AML-193 (cell line): ENCODE results near the gene CC2D2B.
A peak's percentile ranks its signal among the peaks of the same experiment; 100 is the strongest.
"Not testable (repeated sequence)": the region's sequence is repeated elsewhere in the genome, so short reads cannot be mapped to it uniquely, and the experiment has no call there.

Source experiments
- DNase-seq, 2 experiments: peaks; one replicate each; lab custom pipeline; 2025; lab: John Stamatoyannopoulos, UW

Gene CC2D2B

DNA sequence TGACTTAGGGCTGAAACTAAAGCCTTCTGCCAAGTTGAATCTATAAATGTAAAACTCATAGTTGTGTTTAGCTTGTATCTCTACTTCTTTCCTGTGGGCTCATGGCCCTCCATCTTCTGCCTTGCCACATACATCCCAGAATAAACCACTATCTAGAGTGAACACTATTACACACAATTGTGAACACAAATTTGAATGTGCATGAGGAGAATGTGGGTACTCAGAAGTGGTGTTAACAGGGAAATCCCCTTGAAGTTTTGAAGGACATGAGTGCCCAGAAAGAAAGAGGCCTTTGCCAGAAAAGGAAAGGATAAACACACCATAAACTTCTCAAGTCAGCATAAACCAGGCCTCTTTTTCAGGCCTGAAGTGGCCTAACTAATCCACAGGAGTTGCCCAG lies 115.4 kb downstream of the CC2D2B start:
- DNase-seq: no peak

DNA sequence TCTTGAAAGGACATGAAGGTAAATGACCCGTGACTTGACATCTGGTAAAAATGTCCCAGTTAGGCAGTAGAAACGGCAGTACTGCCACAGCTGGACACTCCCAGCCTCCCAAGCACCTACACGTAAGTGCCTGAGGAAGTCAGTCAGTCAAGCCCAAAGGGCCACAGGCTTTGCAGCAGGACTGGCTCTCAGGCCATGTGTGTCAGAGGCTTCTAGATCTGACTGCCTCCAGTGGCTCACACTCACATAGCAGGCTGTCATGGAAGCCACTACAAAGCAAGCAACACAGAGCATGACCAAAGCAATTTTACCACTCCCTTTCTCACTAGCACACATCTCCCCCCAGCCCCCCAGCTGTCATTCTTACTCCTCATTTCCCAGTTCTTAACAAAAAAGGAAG lies 117.8 kb downstream of the CC2D2B start:
- DNase-seq: peak; percentile 25

DNA sequence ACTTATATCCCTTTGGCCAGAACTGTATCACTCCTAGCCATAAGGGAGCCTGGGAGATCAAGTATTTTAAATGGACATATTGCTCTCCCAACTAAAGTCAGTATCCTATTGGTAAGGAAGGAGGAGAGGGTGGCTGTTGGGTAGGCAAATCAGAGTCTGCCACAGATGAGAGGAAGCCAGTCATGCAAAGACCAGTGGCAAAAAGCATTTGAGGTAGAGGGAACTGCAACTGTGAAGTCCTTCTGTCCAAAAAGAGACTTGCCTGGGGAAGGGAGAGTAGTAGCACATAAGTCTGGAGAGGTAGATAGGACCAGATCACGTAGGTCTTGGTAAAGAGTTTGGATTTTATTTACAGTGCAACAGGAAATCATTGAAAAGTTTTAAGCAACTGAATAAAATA lies 126.8 kb downstream of the CC2D2B start:
- no peak for DNase-seq

DNA sequence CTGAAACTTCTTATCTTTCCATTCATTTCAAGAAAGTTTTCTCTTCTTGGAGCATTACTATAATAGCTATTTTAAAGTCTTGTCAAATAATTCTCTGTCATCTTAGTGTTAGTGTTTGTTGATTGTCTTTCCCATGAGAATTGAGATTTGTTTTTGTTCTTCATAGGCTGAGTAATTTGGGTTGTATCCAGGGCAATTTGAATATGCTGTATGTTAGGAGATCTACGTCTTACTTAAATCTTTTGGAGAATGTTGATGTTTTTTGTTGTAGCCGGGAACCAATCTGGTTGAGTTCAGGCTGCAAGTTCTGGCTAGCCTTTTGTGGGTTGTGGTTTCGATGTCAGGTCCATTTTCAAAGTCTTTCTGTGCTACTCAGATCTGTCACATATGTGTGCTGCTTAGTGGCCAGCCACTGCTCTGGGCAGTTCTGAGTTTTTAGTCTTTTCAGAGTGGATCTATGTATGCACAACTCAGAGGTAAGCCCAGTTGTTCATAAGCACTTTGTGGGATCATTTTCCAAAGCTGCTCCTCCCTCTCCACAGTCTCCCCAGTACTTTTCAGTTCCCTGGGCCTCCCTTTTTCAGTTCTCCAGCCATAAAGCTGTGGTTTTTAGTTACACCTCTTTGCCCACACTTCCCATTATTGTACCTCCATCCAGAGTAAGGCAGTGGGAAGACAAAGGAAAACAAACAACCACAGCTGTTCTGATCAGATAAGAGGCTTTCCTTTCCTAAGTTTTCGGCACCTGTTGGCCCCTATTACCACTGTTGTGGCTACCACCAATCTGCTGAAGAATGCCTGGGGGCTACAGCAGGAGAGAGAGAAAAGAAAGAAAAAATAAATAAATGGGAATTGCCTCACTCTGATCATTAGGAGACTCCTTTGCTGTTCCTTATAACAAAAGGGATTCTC lies 131.0 kb downstream of the CC2D2B start:
- DNase-seq: no peak

DNA sequence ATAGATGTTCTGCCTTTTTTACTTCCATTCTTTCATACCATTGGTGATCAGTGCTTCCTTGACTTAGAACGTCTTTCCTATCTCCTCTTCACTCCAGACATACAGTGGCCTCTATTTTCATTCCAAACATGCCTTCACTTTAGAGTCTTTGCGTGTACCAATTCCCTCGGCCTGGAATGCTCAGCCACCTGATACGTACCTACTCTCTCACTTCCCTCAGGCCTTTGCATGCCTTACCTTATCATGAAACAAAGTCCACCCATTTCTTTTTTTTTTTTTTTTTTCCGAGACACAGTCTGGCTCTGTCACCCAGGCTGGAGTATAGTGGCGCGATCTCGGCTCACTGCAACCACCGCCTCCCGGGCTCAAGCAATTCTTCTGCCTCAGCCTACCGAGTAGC lies 133.4 kb downstream of the CC2D2B start:
- DNase-seq: no peak

DNA sequence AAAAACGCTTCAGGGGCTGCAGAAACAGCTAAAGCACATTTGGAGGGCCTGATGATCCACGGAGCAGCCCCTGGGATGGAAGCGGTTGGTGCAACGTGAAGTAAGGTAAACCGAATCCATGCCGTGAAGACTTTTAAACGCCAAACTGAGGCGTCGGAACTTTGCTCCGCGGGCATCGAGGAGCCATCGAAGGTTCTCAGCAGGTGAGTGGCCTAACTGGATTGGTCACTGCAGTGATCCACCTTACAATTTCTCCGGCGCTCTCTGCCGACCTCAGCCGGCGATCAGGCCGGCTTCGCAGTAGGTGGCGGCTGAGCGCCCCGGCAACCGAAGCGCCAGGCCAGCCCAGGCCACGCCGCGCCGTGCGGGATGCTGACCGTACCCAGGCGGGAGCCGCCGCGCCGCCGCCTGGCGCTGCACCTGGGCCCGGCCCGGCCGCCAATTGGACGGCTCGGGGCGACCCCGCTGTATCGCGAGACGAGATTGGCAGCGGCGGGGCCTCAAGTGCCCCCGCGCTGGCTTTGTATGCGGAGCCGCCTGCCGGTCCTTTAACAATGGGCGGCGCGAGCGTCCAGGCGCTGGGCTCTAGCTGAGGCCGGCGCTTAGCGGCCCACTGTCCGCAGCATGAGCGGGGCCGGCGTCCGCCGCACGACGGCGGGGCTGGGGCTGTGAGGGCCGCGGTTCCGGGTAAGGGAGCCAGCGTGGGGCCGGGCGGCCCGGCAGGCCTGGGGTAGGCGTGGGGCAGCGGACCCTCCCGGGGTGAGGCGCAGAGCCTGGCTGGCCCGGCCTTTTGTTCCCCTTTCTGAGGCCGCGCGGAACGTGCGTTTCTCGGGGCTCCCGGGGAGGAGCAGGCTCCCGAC lies 135.5 kb downstream of the CC2D2B start, which contains the start of gene CCNJ:
TSS of gene CCNJ (plus strand) at position 551 of the 860 bp plus-strand sequence. CDS start 811 bp downstream, outside the sequence.
- DNase-seq: peak; percentile 76

DNA sequence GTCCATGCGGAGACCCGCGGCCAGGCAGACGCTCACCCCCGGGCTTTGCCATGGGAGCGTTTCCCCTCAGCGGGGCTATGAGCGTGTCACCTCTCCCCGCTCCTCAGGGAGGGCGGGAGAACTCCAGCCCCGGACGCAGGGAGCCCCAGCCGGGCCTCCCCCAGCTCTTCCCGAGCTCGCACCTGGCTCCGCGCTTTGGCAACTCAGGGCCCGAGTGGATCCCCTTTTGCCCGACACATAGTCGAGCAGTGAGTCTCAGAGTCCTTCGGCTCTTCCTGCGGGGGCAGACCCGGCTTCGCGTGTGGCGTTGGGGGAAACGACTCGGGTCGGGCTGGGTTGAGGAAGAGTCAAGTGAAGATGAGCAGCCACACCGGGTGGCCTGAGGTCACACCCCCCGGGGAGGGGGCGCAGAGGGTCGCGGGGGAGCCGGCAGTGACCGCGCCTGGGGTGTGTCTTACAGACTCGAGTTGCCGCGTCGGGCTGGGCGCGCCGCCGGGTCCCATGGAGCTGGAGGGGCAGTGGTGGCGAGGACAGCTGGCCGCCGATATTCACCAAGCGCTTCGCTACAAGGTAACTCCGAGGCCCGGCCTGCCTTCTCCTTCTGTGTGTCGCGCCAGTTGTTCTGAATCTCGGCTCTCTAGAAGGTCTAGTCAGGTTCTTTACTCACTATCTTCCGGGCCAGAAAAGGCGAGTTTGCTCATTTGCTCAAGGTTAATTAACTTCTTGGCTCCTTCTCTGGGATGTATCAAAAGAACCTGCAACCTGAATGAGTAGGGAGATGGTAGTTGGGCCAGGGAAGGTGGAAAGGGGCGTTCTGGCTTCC lies 136.3 kb downstream of the CC2D2B start:
- peak in 1 of 2 experiments; percentile 27 for DNase-seq

DNA sequence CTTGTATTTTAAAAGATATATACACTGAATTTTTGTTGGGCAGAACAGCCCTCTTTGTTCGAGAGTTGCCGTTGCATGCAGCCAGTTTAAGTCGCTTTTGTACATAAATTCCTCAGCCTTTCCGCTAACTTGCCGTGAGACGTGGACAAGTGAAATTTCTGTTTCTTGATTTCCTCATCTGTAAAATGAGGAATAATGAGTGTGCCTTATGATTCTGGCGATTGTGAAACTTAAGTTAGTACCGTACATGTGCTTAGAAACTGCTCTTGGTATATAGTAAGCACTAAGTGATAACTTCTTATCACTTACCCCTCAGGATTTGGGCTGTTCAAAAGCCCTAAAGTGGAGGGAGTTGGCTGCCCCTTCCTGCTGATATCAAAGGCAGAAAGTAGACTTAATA lies 137.0 kb downstream of the CC2D2B start:
- peak; percentile 70 to 80 for DNase-seq

DNA sequence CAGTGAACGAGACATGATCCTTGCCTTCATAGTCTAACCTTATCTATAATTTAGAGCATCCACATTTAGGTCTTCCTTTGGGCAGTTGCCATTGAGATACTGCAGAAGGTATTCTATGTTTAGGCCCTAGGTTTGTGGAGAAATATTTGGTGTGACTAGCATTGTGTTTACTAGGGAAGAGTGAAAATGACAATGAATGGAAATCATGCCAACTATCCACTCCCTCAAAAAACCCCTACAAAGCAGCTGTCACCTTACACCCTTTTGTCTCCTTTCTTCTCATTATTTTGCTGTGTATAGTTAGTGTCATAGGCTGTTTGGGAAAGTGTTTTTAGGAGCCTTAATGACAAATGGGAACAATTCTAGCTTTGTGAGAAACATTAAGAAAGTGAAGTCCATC lies 138.8 kb downstream of the CC2D2B start:
- DNase-seq: no peak

DNA sequence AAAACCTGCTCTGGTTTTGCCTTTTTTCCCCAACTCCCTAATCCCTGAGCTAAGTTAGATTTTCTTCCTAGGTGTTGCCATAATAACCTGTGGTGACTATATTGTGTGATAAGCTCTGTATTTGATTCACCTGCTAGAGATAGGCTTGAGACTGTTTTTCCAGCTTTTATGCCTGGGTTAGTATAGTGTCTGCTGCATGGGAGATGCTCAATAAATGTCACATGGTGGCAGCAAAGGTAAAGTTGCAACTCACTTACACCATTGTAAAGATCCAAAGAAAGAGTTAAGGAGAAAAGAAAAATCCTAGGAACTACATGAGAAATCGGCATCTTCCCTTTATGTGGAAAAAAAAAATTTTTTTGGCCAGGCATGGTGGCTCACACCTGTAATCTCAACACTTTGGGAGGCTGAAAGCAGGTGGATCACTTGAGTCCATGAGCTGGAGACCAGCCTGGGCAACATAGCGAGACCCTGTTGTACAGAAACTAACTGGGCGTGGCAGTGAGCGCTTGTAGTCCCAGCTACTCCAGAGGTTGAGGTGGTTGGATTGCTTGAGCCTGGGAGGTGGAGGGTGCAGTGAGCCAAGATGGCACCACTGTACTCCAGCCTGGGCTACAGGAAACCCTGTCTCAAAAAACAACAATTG lies 139.4 kb downstream of the CC2D2B start:
- no peak for DNase-seq

DNA sequence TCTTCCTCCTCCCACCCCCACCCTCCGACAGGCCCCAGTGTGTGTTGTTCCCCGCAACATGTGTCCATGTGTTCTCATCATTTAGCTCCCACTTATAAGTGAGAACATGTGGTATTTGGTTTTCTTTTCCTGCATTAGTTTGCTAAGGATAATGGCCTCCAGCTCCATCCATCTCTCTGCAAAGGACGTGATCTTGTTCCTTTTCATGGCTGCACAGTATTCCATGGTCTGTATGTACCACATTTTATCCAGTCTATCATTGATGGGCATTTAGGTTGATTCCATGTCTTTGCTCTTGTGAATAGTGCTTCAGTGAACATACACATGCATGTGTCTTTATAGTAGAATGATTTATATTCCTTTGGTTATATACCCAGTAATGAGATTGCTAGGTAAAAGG lies 140.2 kb downstream of the CC2D2B start:
- not testable (repeated sequence) for DNase-seq

DNA sequence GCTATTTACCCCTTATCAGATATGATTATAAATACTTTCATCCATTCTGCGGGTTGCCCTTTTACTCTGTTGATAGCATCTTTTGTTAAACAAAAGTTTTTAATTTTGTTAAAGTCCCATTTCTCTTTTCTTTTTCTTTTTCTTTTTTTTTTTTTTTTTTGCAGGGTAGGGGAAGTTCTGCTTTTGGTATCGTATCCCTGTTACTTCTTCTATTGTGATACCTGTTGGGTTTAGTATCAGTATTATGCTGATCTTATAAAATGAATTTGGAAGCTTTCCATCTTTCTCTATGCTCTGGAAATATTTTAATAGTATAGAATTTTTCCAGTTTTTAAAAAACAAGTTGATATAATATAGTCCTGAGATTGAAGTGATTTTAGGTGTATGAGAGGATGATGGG lies 141.6 kb downstream of the CC2D2B start:
- DNase-seq: no peak

DNA sequence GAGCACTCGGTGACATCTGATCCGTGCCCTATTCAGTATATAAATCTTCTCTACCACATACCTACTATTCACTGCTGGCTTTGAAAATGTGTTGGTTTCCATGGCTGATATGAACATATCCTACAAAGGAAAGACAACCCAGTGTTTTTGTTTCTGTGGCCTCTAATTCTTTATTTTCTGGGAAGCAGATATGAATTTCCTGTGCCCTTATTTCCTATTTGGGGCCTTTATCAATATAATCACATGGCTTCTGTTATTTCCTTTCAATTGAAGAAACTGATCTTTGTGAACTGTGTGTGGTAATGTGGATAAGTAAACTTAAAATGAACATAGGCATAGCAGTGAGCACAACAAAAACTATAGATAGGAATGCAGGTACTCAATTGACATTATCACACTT lies 146.2 kb downstream of the CC2D2B start:
- DNase-seq: no peak

DNA sequence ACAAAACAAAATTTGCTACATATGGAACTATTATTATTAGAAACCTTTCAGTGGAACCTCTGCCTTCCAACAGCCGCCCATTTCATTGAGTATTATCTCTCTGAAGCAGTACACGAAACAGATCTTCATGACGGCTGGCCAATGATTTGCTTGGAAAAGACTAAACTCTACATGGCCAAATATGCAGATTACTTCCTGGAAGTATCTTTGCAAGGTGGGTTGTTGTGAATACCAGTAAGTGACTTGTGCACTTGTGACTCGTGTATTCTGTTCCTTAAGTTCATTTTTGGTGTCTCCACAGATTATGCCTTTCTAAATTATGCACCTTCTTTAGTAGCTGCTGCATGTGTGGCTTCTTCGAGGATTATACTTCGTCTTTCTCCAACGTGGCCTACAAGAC lies 149.0 kb downstream of the CC2D2B start:
- DNase-seq: no peak

DNA sequence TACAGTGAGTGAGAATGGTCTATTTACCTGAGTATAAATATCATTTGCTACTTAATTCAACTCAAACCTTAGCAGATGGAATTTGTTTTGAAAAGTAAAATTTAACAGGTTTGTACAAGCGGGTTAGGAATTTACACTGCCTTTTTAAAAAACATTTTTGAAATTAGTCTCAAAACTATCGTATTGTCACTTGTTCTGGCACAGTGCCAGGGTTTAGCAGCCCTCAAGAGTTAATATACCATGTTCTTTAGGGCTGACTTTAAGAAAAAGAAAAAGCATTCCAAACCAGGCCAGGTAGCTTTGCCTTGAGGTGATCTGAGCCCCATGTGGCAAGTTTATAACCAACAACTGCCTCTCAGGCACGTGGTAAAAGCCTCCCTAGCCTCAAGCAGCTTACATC lies 153.5 kb downstream of the CC2D2B start:
- DNase-seq: no peak

DNA sequence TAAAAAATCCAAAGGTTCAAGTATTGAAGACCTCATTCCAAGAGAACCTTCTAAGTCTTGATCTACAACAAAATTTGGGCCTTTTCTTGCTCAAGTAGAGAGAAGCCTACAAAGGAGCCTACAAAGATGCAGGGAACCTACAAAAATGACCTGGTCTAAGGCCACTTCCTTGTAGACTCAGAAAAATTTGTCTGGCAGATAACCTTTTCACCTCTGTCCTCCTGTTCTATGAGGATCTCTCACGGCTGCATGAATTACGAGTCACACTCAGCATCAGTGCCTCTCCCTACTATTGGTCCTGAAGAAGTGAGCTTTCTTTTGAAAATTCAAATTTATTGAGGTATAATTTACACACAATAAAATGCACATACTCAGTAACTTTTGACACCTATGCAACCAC lies 164.9 kb downstream of the CC2D2B start:
- no peak for DNase-seq

DNA sequence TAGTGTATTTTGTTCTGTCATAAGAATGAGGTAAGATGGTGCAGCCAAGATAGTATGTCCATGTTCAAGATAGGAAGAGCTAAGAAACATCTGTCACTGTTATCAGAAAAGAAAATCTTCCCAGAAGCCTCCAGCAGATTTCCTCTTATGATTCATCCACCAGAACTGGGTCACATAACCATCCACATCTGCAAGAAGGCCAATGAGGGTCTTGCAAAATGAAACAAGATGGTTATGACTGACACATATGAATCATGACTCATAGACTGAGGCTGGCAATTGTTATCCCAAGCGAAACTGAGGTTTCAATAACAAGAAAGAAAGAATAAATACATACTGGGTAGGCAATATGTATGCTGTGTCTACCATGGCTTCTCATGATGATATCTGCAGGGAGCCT lies 165.9 kb downstream of the CC2D2B start:
- no peak for DNase-seq

DNA sequence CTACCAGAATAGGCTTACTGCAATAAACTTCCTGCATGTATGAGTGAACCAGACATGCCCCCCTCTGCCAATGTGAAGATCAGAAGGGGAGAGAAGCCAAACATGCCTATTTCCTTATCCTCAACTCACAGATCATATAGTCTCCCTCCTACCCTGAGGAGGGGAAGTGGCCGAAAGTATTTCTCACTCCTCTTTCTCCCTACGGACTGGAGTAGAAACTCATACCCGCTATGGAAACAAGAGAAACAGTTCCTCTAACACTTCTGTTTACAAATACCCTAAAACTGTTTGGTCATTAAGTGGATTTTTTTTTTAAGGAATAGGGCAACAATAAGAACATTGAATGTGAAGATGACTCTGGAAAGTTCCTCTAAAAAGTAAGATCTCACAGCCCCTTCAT lies 167.0 kb downstream of the CC2D2B start:
- no peak for DNase-seq

DNA sequence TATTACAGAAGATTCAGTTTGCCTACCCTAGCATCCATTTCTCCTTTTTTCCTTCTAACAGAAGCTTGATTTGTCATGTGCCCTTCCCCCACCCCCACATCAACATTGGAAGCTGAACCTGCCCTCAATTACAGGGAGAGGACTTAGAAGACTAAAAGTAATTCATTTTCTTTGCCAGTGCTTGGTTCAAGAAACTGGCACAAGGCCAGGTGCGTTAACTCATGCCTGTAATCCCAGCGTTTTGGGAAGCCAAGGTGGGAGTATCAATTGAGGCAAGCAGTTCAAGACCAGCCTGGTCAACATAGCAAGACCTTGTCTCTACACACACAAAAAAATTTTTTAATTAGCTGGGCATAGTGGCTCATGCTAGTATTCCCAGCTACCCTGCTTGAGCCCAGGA lies 168.2 kb downstream of the CC2D2B start:
- no peak for DNase-seq

DNA sequence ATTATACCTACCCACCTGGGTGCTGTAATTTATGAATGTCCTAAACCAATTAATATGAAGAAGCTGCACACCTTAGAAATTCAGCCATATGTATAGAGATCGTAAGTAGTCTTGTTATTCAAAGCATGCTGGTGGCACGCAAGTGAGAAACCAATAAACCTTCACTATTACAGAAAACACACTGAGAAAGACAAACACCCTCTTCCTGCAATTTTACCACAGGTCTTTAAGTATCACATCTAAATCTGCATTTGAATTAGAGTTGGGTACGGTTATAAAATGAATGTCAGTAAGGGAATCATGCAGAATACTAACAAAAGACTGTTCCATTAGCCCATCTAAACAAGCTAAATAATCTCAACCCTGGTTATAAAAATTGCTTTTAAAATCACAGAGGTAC lies 169.4 kb downstream of the CC2D2B start:
- no peak for DNase-seq

DNA sequence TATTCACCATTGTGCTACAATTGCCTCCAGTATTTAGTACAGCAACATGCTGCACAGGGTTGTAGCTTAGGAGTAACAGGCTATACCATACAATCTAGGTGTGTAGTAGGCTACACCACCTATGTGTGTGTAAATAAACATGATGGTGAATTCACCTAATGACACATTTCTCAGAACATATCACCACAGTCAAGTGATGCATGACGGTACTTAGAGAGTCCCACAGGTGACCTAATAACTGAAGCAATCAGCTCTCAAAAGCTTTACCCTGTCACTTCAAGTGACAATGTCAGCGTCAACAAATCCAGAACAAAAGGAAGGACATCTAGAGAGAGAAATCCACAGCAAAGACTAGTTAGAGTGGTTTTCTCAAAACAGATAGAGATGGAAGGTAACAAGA lies 174.4 kb downstream of the CC2D2B start:
- DNase-seq: no peak
